ENCODE measurements around the gene S100A2.
"Not testable (repeated sequence)": the region's sequence is repeated elsewhere in the genome, so short reads cannot be mapped to it uniquely, and the experiment has no call there.

S100A2 gene

DNA sequence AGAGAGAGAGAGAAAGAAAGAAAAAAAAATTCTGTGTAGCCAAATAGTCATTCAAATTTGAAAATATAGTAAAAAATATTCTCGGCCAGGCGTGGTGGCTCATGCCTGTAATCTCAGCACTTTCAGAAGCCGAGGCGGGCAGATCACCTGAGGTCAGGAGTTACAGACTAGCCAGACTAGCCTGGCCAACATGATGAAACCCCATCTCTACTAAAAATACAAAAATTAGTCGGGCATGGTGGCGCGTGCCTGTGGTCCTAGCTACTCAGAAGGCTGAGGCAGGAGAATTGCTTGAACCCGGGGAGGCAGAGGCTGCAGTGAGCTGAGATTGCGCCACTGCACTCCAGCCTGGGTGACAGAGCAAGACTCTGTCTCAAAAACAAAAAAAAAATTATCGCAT is 22.4 kb upstream of the S100A2 start:
- DNase-seq, result not testable (repeated sequence)

- no peak for DNase-seq
These were observed 21.7 kb upstream of the S100A2 start for GRCh38 chr1:153587314-153587713.

DNA sequence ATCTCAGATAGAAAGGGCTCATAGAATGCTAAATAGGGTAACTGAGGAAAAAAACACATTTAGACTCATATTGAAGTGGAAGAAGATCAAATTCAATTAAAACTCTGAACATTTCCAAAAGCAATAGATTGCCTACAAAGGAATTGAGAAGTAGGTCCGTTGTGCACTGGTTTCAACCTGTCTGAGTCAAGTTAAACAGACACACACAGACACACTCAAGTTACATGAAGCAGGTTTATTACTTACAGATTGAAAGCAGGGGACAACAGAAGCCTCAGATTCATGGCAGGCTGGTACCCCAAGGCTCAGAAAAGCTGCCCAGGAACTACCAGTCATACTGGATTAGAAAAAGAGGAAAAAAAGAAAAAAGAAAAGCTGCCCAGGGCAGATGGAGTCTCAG is 20.7 kb upstream of the S100A2 start:
- DNase-seq, result no peak

DNA sequence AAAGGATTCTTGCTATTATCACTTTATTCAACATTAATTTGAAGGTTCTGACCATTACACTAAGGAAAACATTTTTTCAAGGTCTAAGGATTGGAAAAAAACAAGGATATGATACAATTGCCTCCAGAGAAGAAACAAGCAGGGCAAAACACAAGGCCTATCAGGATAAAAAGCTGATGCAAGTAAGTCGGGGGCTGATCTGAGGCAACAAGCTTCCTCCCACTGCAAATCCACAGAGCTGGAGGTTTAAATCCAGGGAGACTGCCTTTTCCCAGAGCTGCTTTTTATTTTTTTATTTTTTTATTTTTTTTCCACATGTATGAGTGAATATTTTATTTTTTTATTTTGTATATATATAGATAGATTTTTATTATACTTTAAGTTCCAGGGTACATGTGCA is 19.4 kb upstream of the S100A2 start:
- DNase-seq, result no peak

GRCh38 chr1:153583976-153584375 is 18.3 kb upstream of the S100A2 start:
- DNase-seq, result no peak

- DNase-seq, result not testable (repeated sequence)
These were observed 17.9 kb upstream of the S100A2 start for GRCh38 chr1:153583514-153583913.

GRCh38 chr1:153582836-153583235 is 17.2 kb upstream of the S100A2 start:
- DNase-seq, result not testable (repeated sequence)

DNA sequence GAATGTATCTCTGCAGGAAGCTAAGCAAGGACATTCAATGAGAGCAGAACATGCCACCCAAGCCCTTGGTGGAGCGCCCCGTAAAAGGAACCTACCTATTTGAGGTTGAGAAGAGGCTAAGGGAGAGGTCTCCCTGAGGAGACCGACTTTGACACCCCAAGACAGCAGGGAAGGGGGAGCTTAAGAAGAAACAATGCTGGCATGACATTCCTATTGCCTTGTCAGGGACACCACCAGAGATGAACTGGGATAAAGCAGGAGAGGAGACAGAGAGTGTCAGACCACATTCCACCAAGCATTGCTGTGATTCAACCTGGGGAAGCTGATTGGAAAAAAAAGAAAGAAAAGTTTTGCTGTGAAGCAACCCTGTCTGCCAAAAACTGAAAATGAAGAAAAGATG is 13.3 kb upstream of the S100A2 start:
- no peak for DNase-seq

DNA sequence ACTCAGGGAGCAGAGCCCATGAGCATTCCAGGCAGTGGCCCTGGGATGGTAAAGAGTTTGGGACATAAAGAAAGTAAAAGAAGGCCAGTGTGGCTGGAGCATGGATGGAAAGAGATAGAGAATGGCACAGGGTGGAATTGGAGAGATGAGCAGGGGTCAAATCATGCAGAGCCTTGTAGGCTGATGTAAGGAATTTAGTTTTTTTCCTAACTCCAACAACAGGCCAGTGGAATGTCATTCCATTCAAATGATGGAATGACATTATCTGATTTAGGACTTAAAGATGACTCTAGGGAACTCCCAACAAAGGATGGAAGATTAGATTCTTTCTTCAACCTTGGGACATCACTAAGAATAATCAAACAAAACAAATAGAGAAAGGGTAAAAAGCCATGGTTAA is 12.8 kb upstream of the S100A2 start:
- DNase-seq, result no peak

DNA sequence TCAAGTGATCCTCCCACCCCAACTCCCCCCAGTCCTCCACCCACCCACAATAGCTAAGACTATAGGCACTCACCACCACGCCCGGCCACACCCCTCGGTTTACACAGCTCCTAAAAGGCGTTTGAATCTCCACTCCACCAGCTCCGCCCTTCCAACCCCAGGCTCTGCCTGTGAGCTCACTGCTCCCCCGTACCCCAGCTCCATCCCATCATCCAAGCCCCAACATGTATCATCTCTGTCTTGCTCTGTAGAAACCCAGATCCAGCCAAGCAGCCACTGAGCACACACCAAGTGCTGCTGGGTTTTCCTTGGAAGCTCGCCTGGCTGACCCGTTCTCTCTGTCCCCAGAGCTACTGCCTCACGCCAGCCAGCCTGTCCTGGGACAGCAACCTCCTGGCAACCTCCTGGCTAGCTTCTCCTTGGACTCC is 12.0 kb upstream of the S100A2 start:
- DNase-seq, result no peak

DNA sequence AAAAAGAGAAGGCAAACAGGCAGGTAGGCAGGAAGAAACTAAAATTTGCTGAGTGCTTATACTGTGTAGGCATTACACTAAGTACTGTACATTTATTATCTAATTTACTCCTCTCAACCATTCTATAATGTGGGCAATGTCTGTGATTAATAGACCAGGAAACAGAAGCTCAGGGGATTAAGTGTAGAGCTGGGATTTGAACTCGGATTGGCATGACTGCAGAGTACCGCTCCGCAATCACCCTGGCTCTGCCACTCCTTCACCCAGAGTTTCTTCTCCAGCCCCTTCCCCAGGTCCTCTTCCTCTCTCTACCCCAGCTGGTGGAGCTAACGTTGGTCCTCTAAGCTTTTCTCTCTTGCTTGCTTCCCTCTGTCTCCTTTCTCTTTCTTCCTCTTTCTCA is 11.5 kb upstream of the S100A2 start:
- no peak for DNase-seq

GRCh38 chr1:153575497-153575896 is 9.9 kb upstream of the S100A2 start:
- not testable (repeated sequence) for DNase-seq

GRCh38 chr1:153575081-153575491 is 9.4 kb upstream of the S100A2 start:
- DNase-seq, result not testable (repeated sequence)

DNA sequence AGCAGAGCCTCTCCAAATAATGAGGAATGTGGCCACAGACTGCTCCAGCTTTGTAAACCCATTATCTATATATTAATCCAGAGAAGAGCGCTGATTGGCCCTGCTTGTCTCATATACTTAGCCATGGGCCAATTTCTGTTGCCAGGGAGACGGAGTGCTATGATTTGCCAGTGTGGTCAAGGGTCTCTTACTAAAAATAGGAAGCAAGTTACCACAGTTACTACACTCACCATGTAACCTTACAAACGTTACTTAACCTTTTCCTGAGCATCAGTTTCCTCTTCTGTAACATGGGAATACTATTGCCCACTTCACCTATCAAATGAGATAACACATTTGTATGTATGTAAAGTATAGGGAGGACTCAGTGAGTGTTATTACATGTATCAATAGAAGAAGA is 7.7 kb upstream of the S100A2 start:
- no peak for DNase-seq

- DNase-seq, result peak; percentile 72
These were observed 6.9 kb upstream of the S100A2 start for GRCh38 chr1:153572569-153573015.

GRCh38 chr1:153571706-153572105 is 6.1 kb upstream of the S100A2 start:
- no peak for DNase-seq

DNA sequence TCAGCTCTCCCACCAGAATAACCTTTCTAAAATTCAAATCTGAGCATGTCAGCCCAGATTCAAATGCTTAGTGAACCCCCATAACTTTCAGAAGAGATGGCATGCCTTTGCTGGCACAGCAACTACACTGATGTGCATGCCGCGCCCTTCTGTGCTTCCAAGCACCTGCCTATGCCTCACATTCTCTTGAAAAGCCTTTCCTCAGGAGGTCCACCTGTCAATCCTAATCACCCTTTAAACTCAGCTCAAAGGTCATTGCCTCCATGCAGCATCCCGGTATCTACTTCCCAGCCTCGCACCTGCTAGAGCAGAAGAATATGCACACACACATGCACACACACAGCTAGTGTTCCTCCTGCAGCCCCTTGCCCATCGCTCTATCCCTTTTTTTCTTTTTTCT is 5.2 kb upstream of the S100A2 start:
- no peak for DNase-seq

GRCh38 chr1:153569465-153569864 is 3.8 kb upstream of the S100A2 start:
- no peak for DNase-seq

DNA sequence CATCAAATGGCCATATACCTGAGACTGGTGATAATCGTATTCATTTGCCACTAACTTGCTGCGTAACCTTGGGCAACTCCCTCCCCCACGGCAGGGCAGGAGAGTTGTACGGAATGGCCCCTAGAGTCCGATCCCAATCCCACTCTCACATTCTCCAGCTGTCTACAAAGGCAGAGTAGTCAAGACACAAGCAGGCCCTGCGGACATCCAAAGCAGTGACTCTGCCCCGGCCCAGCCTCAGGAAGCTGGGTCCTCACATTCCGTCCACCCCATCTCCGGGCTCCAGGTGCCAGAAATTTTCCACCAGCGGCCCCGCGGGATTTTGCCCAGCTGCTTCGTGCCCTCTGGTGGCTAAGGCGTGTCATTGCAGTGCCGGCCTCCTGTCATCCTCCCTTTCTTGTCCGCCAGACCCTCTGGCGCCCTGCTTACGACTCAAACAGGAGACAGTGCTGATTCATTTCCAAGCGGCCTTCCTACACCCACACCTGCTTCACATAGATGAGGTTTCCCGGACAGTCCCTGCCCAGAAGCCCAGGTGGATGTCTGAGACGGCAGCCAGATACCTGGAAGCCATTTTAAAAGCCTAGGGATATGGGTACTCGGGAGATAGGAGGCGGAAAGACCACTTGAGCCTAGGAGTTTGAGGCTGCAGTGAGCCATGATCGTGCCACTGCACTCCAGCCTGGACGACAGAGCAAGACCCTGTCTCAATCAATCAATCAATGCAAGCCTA is 2.9 kb upstream of the S100A2 start:
- peak; percentile 77 for DNase-seq

GRCh38 chr1:153567621-153568366 is 2.1 kb upstream of the S100A2 start:
- DNase-seq, result no peak

- DNase-seq, result peak; percentile 87
These were observed 1.0 kb upstream of the S100A2 start for GRCh38 chr1:153566414-153567371.

DNA sequence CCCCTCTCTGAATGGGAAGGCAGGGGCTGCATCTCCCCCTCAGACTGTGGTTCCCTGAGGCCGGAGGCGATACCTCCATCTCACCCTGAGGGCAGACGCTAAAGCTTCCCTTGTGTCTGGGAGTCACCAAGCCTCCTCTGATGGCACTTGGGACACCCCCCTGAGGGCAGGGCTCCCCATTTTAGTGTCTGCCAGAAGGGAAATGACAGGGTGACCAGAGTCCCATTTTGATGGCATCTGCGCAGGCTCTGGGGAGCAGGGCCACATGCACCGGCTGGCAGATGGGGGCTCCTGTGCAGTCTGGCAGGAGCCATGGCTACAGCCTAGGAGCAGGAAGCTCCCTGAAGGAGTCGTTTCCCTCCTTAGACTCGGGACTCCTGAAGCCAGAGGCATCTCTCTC is 1.7 kb downstream of the S100A2 start:
- DNase-seq, result peak; percentile 4

DNA sequence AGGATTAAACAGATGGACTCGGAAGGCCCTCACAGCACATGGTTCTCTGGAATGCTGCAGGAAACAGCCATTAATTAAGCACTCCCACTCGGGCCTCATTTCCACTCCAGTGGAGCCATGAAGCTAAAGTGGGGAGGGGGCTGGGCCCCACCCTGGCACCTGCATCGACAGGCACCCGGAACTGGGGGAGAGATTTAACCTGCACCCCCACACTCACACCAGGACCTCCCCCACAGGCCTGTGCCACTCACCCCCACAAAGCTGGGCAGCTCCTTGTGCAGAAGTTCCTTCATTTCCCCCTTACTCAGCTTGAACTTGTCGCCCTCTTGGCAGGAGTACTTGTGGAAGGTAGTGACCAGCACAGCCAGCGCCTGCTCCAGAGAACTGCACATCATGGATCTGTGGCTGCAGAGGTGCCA is 2.2 kb downstream of the S100A2 start:
- peak; percentile 12 for DNase-seq
